RWPE2 (cell line): ENCODE results near the gene S1PR5.

Experiments
- ATAC-seq: fragments of 200-7000 bp; cut with Tn5 transposase; 3 replicates; pipeline ENCODE4 v1.9.1; 2021; ENCODE audit warnings: low read depth
- DNase-seq: peaks from one replicate; pipeline ENCODE4 v3.0.0-alpha.2; 2020; ENCODE audit warnings: low spot score
- H3K27ac ChIP-seq: fragments of 450-650 bp; 2 replicates; pipeline ENCODE4 v1.5.1; 2017; ENCODE audit warnings: mild to moderate bottlenecking; ENCODE audit not compliant: poor library complexity, severe bottlenecking
- H3K27me3 ChIP-seq: fragments of 250-450 bp; sonication (Bioruptor Pico); 2 replicates; pipeline ENCODE4 v1.5.1; 2021; ENCODE audit warnings: mild to moderate bottlenecking, moderate library complexity; ENCODE audit not compliant: insufficient read depth, poor library complexity, severe bottlenecking
- H3K36me3 ChIP-seq: fragments of 250-450 bp; sonication (Bioruptor Pico); 2 replicates; pipeline ENCODE4 v1.5.1; 2020; ENCODE audit warnings: low read depth, mild to moderate bottlenecking, moderate library complexity
- H3K4me1 ChIP-seq: fragments of 250-450 bp; sonication (Bioruptor Pico); 2 replicates; pipeline ENCODE4 v1.5.1; 2021; ENCODE audit warnings: mild to moderate bottlenecking, moderate library complexity; ENCODE audit not compliant: insufficient read depth, poor library complexity, severe bottlenecking
- H3K4me3 ChIP-seq: fragments of 250-450 bp; sonication (Bioruptor Pico); 2 replicates; pipeline ENCODE4 v1.5.1; 2021; ENCODE audit warnings: mild to moderate bottlenecking, moderate library complexity; ENCODE audit not compliant: severe bottlenecking
- H3K9me3 ChIP-seq: fragments of 250-450 bp; sonication (Bioruptor Pico); 2 replicates; pipeline ENCODE4 v1.5.1; 2021; ENCODE audit warnings: mild to moderate bottlenecking, moderate library complexity; ENCODE audit not compliant: severe bottlenecking
- TF ChIP-seq, protein P1 (sequence below): fragments of 450-650 bp; IDR thresholded peaks from one replicate; pipeline ENCODE4 v1.5.1; 2017; ENCODE audit warnings: mild to moderate bottlenecking, moderate library complexity; ENCODE audit not compliant: poor library complexity, severe bottlenecking

Gene S1PR5

DNA sequence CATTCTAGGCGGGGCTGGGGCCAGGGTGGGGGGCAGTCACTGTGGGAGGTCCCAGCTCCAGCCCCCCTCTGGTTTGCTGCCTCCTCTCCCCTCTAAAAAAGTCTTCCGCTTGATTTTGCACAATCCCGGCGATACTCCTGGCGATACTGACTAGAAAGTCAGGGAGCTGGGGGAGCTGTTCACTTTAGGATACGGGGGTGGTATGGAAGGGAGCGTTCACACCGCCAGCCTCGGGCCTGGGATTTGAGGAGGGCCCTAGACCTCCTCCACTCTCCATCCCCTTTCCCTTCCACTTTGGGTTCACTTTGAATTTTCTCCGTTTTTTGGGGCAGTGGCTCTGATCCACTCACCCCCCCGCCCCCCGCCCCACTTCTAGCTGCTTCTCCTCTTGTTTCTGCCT lies 49.1 kb downstream of the S1PR5 start:
- DNase-seq (no peak), ATAC-seq (no peak)
- Histone ChIP-seq H3K36me3 (no peaks in the 10 kb centered on the region), H3K4me1 (no peaks in the 10 kb centered on the region), H3K27me3 (no peaks in the 10 kb centered on the region), H3K27ac (no peak overlapping the region), H3K4me3 (no peak overlapping the region), H3K9me3 (no peaks in the 10 kb centered on the region)
- TF ChIP-seq, protein P1, sequence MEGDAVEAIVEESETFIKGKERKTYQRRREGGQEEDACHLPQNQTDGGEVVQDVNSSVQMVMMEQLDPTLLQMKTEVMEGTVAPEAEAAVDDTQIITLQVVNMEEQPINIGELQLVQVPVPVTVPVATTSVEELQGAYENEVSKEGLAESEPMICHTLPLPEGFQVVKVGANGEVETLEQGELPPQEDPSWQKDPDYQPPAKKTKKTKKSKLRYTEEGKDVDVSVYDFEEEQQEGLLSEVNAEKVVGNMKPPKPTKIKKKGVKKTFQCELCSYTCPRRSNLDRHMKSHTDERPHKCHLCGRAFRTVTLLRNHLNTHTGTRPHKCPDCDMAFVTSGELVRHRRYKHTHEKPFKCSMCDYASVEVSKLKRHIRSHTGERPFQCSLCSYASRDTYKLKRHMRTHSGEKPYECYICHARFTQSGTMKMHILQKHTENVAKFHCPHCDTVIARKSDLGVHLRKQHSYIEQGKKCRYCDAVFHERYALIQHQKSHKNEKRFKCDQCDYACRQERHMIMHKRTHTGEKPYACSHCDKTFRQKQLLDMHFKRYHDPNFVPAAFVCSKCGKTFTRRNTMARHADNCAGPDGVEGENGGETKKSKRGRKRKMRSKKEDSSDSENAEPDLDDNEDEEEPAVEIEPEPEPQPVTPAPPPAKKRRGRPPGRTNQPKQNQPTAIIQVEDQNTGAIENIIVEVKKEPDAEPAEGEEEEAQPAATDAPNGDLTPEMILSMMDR = no peak

DNA sequence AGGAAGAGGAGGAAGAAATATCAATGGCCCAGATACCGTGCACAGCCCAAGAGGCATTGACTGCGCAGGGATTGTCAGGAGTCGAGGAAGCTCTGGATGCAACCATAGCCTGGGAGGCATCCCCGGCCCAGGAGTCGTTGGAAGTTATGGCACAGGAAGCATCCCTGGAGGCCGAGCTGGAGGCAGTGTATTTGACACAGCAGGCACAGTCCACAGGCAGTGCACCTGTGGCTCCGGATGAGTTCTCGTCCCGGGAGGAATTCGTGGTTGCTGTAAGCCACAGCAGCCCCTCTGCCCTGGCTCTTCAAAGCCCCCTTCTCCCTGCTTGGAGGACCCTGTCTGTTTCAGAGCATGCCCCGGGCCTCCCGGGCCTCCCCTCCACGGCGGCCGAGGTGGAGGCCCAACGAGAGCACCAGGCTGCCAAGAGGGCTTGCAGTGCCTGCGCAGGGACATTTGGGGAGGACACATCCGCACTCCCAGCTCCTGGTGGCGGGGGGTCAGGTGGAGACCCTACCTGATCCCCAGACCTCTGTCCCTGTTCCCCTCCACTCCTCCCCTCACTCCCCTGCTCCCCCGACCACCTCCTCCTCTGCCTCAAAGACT lies 50.0 kb downstream of the S1PR5 start:
- Histone ChIP-seq H3K27me3 (no peaks in the 10 kb centered on the region), H3K9me3 (no peaks in the 10 kb centered on the region), H3K36me3 (no peaks in the 10 kb centered on the region), H3K27ac (no peak overlapping the region), H3K4me3 (no peak overlapping the region), H3K4me1 (no peaks in the 10 kb centered on the region)
- TF ChIP-seq, protein P1 = no peak
- ATAC-seq = 0 out of 3 replicates have a peak, but pooled peaks have one; percentile 17
- DNase-seq = no peak

GRCh38 chr19:10464456-10464855 lies 52.8 kb downstream of the S1PR5 start:
- H3K36me3 ChIP-seq = no peaks in the 10 kb centered on the region
- ATAC-seq = no peak
- no peaks in the 10 kb centered on the region for H3K4me1 ChIP-seq
- no peak overlapping the region for H3K4me3 ChIP-seq
- H3K9me3 ChIP-seq = no peaks in the 10 kb centered on the region
- DNase-seq = no peak
- TF ChIP-seq, protein P1 = no peak
- H3K27ac ChIP-seq = no peak overlapping the region
- no peaks in the 10 kb centered on the region for H3K27me3 ChIP-seq
